Brain microvascular endothelial cell (primary cell): ENCODE results near the gene MYL5.

ENCODE experiments used
- DNase-seq: peaks from one replicate; pipeline ENCODE4 v3.0.0-alpha.2; 2020
- H3K27ac ChIP-seq: fragments of 250-450 bp; sonication (Bioruptor Pico); 2 replicates; pipeline ENCODE4 v1.5.1; 2020; ENCODE audit warnings: mild to moderate bottlenecking, moderate library complexity
- H3K27me3 ChIP-seq: fragments of 250-450 bp; sonication (Bioruptor Pico); replicated peaks from 2 replicates; pipeline ENCODE4 v1.5.1; 2020; ENCODE audit warnings: mild to moderate bottlenecking
- H3K36me3 ChIP-seq: fragments of 250-450 bp; sonication (Bioruptor Pico); replicated peaks from 2 replicates; pipeline ENCODE4 v1.5.1; 2020; ENCODE audit warnings: mild to moderate bottlenecking
- H3K4me3 ChIP-seq: 2 replicates; pipeline ENCODE4 v1.5.1; 2011; ENCODE audit warnings: low read depth, mild to moderate bottlenecking, control low read depth, low read length, moderate library complexity
- CTCF ChIP-seq: IDR thresholded peaks from 2 replicates; pipeline ENCODE4 v1.5.1; 2011; ENCODE audit warnings: low read depth, mild to moderate bottlenecking, moderate library complexity, low read length, control low read depth, inconsistent platforms; ENCODE audit errors: missing control alignments
- in situ Hi-C: cut with HindIII; loops from 2 replicates; pipeline ENCODE4 v1.10.0; 2017; ENCODE audit warnings: low sequenced_read_pairs, low pct_ligation_motif_present

MYL5 gene

GRCh38 chr4:700587-701264 is 26.4 kb downstream of the MYL5 start:
- in situ Hi-C loops, result no loop called here
- Histone ChIP-seq H3K27ac (no peak overlapping the region), H3K4me3 (no peak overlapping the region), H3K27me3 (no peaks in the 10 kb centered on the region), H3K36me3 (peaks cover under 1% of the 10 kb centered on the region)
- no peak for DNase-seq
- no peak for TF ChIP-seq CTCF

GRCh38 chr4:702618-703048 is 28.3 kb downstream of the MYL5 start:
- no peak for DNase-seq
- H3K36me3 ChIP-seq, result peaks cover 4% of the 10 kb centered on the region
- no peak for TF ChIP-seq CTCF
- in situ Hi-C loops, result no loop called here
- no peaks in the 10 kb centered on the region for H3K27me3 ChIP-seq
- H3K27ac ChIP-seq, result no peak overlapping the region
- H3K4me3 ChIP-seq, result no peak overlapping the region

GRCh38 chr4:703336-704197 is 29.2 kb downstream of the MYL5 start:
- TF ChIP-seq CTCF, result no peak
- peaks cover 7% of the 10 kb centered on the region for H3K36me3 ChIP-seq
- no peak overlapping the region for H3K4me3 ChIP-seq
- no peak for DNase-seq
- H3K27ac ChIP-seq, result no peak overlapping the region
- no peaks in the 10 kb centered on the region for H3K27me3 ChIP-seq
- in situ Hi-C loops, result no loop called here

- peaks cover 7% of the 10 kb centered on the region for H3K36me3 ChIP-seq
- in situ Hi-C loops, result no loop called here
- DNase-seq, result no peak
- no peaks in the 10 kb centered on the region for H3K27me3 ChIP-seq
- no peak overlapping the region for H3K27ac ChIP-seq
- TF ChIP-seq CTCF, result no peak
- H3K4me3 ChIP-seq, result no peak overlapping the region
These were observed 30.0 kb downstream of the MYL5 start for GRCh38 chr4:704198-704891.

GRCh38 chr4:704971-705277 is 30.6 kb downstream of the MYL5 start:
- Histone ChIP-seq H3K27me3 (no peaks in the 10 kb centered on the region), H3K27ac (no peak overlapping the region), H3K4me3 (no peak overlapping the region), H3K36me3 (peaks cover 7% of the 10 kb centered on the region)
- in situ Hi-C loops, result no loop called here
- DNase-seq, result no peak
- no peak for TF ChIP-seq CTCF
